Ovary (tissue), 3 donors: ENCODE data around the gene ASB14.

ENCODE experiments used
- EP300 ChIP-seq: sonication (generic); formaldehyde crosslinking; IDR thresholded peaks from one replicate; pipeline ENCODE4 v1.6.1; 2017; ENCODE audit warnings: antibody characterized with exemption
- POLR2A ChIP-seq: fragments of 450-650 bp; IDR thresholded peaks from one replicate; pipeline ENCODE4 v1.6.1; 2017; ENCODE audit warnings: antibody characterized with exemption, mild to moderate bottlenecking, moderate library complexity
- TF ChIP-seq, protein P1 (sequence below), 3 donors: fragments of 450-650 bp in 2 of 3; fragments of 200-600 bp in 1 of 3; IDR thresholded peaks; one replicate each; pipeline versions ENCODE4 v1.5.1 to v1.8.0; 2016 to 2022; ENCODE audit warnings: antibody characterized with exemption in 3 of 3, mild to moderate bottlenecking in 1 of 3
- donor health status: DM: no; HTN: no; CAD: no.

DNA sequence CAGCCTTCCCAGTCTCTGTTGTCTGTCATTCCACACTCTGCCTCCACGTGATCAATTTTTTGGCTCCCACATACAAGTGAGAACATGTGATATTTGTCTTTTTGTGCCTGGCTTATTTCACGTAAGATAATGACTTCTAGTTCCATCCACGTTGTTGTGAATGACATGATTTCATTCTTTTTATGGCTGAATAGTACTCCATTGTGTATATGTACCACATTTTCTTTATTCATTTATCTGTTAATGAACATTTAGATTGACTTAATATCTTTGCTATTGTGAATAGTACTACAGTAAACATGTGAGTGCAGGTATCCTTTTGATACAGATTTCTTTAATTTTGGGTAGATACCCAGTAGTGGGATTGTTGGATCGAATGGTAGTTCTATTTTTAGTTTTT lies 31.4 kb downstream of the ASB14 start:
- no peak for TF ChIP-seq POLR2A
- TF ChIP-seq EP300: no peak
- TF ChIP-seq, protein P1, sequence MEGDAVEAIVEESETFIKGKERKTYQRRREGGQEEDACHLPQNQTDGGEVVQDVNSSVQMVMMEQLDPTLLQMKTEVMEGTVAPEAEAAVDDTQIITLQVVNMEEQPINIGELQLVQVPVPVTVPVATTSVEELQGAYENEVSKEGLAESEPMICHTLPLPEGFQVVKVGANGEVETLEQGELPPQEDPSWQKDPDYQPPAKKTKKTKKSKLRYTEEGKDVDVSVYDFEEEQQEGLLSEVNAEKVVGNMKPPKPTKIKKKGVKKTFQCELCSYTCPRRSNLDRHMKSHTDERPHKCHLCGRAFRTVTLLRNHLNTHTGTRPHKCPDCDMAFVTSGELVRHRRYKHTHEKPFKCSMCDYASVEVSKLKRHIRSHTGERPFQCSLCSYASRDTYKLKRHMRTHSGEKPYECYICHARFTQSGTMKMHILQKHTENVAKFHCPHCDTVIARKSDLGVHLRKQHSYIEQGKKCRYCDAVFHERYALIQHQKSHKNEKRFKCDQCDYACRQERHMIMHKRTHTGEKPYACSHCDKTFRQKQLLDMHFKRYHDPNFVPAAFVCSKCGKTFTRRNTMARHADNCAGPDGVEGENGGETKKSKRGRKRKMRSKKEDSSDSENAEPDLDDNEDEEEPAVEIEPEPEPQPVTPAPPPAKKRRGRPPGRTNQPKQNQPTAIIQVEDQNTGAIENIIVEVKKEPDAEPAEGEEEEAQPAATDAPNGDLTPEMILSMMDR (IDR thresholded peaks at IDR 0.05): no peak
